Activated B cell treated with CpG ODN at 0.5 μM for 24 hours (primary cell): ENCODE measurements around the gene FRYL. TPM values are rescaled to one million over a fixed set of nuclear protein-coding genes. Genes with fewer than 3 reads are reported as not detected.

Experiments used
- ATAC-seq: fragments of 200-7000 bp; cut with Tn5 transposase; one replicate; pipeline ENCODE4 v1.10.0; 2021; ENCODE audit warnings: low read depth, mild to moderate bottlenecking, moderate library complexity
- CTCF ChIA-PET: fragments of 350-600 bp; sonication (Branson Sonifier 250); formaldehyde crosslinking; loops from one replicate; lab custom pipeline; 2021; ENCODE audit warnings: antibody characterized with exemption; lab: Charles Lee
- POLR2A ChIA-PET: fragments of 350-600 bp; sonication (Branson Sonifier 250); formaldehyde crosslinking; loops from one replicate; lab custom pipeline; 2021; ENCODE audit warnings: antibody characterized with exemption; lab: Charles Lee
- DNase-seq: peaks from one replicate; pipeline ENCODE4 v3.0.0; 2022
- H3K27ac Mint-ChIP-seq: one replicate; pipeline ENCODE4 v1.8.0; 2020; ENCODE audit warnings: mixed read lengths
- H3K27me3 Mint-ChIP-seq: one replicate; pipeline ENCODE4 v1.8.0; 2021; ENCODE audit warnings: mixed read lengths
- H3K36me3 Mint-ChIP-seq: one replicate; pipeline ENCODE4 v1.8.0; 2021; ENCODE audit warnings: low read depth, mixed read lengths
- H3K4me1 Mint-ChIP-seq: one replicate; pipeline ENCODE4 v1.8.0; 2021; ENCODE audit warnings: mixed read lengths
- H3K4me3 Mint-ChIP-seq: one replicate; pipeline ENCODE4 v1.8.0; 2020; ENCODE audit warnings: mild to moderate bottlenecking, mixed read lengths
- H3K9me3 Mint-ChIP-seq: one replicate; pipeline ENCODE4 v1.8.0; 2020; ENCODE audit warnings: mixed read lengths
- intact Hi-C: fragments of 100-400 bp; cut with micrococcal nuclease; formaldehyde crosslinking; loops from one replicate; pipeline ENCODE4 v1.15.1; 2024
- total RNA-seq: library from RNA; stranded (reverse); gene quantifications from 2 replicates; pipeline ENCODE4 v1.2.3, GENCODE V29; 2022
- TF ChIP-seq, protein P1 (sequence below): fragments of 200-600 bp; IDR thresholded peaks from one replicate; pipeline ENCODE4 v1.8.0; 2022; ENCODE audit warnings: antibody characterized with exemption, mild to moderate bottlenecking

Gene FRYL
- total RNA-seq, 1 donor from 2014 or later, result 91.5 TPM

DNA sequence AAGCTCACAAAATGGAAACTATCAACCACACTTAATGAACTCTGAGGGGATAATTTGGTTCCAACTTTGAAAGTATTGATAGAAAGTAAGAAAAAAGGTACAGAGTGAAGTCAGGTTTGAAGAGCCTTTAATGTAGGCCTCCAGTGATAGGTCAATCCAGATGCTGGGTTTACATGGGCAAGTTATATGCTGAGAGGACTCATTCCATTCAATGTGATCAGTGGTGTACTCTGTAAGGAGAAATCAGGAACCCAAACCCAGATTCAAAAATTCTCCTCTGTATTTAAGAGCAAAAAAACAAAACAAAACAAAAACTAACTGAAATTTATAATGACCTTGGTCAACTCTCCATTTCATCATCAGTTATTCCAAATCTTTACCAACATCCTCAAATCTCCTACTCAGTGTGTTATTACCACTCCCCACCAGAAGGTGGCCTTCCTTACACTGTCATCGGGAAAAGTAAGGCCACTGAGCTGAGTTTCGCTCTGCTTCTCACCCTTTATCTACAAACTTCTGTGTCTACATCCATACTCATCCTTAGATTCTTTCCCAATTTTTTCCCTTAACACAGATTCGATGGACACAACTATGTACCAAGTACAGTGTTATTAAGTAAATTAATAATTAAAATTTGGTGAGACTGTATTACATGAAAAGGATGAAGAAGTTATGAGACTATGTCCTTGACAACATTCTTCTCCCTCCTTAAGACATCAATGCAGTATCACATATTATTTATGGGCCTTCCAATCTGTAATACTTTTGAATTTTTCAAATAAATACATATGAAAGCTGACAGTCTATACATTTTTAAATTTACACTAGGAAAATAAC is 201.7 kb downstream of the FRYL start:
- TF ChIP-seq, protein P1, sequence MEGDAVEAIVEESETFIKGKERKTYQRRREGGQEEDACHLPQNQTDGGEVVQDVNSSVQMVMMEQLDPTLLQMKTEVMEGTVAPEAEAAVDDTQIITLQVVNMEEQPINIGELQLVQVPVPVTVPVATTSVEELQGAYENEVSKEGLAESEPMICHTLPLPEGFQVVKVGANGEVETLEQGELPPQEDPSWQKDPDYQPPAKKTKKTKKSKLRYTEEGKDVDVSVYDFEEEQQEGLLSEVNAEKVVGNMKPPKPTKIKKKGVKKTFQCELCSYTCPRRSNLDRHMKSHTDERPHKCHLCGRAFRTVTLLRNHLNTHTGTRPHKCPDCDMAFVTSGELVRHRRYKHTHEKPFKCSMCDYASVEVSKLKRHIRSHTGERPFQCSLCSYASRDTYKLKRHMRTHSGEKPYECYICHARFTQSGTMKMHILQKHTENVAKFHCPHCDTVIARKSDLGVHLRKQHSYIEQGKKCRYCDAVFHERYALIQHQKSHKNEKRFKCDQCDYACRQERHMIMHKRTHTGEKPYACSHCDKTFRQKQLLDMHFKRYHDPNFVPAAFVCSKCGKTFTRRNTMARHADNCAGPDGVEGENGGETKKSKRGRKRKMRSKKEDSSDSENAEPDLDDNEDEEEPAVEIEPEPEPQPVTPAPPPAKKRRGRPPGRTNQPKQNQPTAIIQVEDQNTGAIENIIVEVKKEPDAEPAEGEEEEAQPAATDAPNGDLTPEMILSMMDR, result peak; percentile 34
- Mint-ChIP-seq H3K9me3 (no peaks in the 10 kb centered on the region), H3K4me1 (no peaks in the 10 kb centered on the region), H3K36me3 (peaks cover 57% of the 10 kb centered on the region), H3K4me3 (no peak overlapping the region), H3K27ac (no peak overlapping the region), H3K27me3 (no peaks in the 10 kb centered on the region)
- ATAC-seq (peak; percentile 83), DNase-seq (no peak)
- POLR2A ChIA-PET, result interaction anchor here (1.0 kb wide), 1 partner anchor 328 kb away, joined by 3 read pairs; the partner anchor contains the start of gene OCIAD2
- intact Hi-C loops, result loop anchor here (1.0 kb wide), 4 partner anchors 104 to 385 kb away; partner anchors contain the start of genes OCIAD1 and OCIAD2
- CTCF ChIA-PET, result interaction anchor here (0.6 to 4.0 kb wide), 28 partner anchors 7 to 389 kb away, joined by 3 to 48 read pairs (median 3); partner anchors contain the start of genes FRYL and OCIAD2

DNA sequence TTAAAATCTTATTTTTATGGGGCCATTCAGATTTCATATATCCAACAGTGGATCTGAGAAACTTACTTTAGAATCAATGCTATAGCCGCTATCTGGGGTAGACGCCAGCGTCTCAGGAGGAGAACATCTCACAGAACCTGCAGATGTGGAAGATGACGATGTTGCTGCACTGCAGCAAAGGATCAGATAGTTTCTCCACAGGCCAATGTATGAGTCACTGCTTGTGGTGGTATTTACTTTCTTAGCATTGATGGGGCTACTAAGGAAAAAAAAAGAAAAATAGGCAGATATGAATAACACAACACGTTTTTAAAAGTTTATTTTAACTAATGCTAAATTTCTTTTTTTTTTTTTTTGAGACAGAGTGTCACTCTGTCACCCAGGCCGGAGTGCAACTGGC is 204.1 kb downstream of the FRYL start:
- Mint-ChIP-seq H3K4me1 (no peaks in the 10 kb centered on the region), H3K27ac (no peak overlapping the region), H3K9me3 (no peaks in the 10 kb centered on the region), H3K4me3 (no peak overlapping the region), H3K27me3 (no peaks in the 10 kb centered on the region), H3K36me3 (peaks cover 55% of the 10 kb centered on the region)
- ChIA-PET CTCF (interaction anchor here (4.0 kb wide), 1 partner anchor 385 kb away, joined by 48 read pairs; no protein-coding TSS in a partner anchor), POLR2A (no interaction called here)
- ATAC-seq (no peak), DNase-seq (no peak)
- TF ChIP-seq, protein P1, result no peak
- intact Hi-C loops, result no loop called here

DNA sequence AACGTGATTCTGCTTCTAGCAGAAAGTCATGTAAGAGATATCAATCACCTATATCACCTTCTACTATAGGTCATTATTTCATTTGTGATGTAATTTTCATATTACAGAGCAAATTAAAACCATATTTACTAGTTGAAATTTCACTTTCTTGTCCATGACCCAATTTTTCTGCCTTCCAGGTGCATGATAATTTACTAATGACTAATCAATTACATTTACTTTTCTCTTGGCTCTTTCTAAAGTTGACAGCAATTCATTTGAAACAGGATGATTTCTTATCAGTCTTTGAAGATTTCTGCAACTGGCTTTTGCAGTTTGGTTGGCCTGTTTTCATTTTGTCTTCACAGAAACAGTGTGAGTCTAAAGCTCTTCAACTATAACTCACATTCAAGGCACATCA is 208.6 kb downstream of the FRYL start:
- no peak overlapping the region for H3K27ac Mint-ChIP-seq
- intact Hi-C loops, result no loop called here
- DNase-seq (no peak), ATAC-seq (no peak)
- peaks cover 72% of the 10 kb centered on the region for H3K36me3 Mint-ChIP-seq
- no peaks in the 10 kb centered on the region for H3K4me1 Mint-ChIP-seq
- ChIA-PET CTCF (interaction anchor here (0.6 kb wide), 1 partner anchor 7 kb away, joined by 3 read pairs; no protein-coding TSS in a partner anchor), POLR2A (no interaction called here)
- H3K9me3 Mint-ChIP-seq, result no peaks in the 10 kb centered on the region
- no peaks in the 10 kb centered on the region for H3K27me3 Mint-ChIP-seq
- TF ChIP-seq, protein P1, result no peak
- no peak overlapping the region for H3K4me3 Mint-ChIP-seq

DNA sequence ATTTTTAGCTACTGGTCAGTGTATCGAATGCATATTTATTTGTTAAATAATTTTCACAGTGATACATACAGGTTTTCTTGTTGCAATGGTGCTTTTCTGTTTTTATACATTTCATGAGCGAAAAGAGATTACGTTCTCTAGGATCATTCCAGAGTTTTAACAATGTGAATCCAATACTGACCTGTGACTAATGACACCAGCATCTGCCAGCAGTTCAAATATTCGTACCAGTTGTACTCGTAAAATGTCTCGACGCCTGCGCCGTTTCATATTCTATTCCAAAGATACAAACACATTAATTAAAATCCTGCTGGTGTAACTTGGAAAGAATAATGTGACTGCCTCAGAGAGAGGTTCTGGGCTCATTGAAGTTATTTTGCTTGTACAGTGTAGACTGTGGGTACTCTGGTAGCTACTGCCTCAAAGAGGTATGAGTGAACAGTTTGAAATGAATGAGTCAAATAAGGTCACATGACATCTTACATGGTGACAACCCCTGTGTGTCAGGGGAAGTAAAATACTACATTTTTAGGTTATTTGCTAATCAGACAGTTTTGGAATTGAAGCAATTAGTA is 209.3 kb downstream of the FRYL start:
- no peak overlapping the region for H3K27ac Mint-ChIP-seq
- no peaks in the 10 kb centered on the region for H3K9me3 Mint-ChIP-seq
- H3K36me3 Mint-ChIP-seq, result peaks cover 75% of the 10 kb centered on the region
- ChIA-PET CTCF (interaction anchor here (0.6 to 1.1 kb wide), 2 partner anchors 8 to 9 kb away, joined by 3 read pairs; no protein-coding TSS in a partner anchor), POLR2A (no interaction called here)
- no peak overlapping the region for H3K4me3 Mint-ChIP-seq
- peaks cover 6% of the 10 kb centered on the region for H3K4me1 Mint-ChIP-seq
- no peak for ATAC-seq
- H3K27me3 Mint-ChIP-seq, result no peaks in the 10 kb centered on the region
- no peak for DNase-seq
- intact Hi-C loops, result no loop called here
- TF ChIP-seq, protein P1, result no peak

DNA sequence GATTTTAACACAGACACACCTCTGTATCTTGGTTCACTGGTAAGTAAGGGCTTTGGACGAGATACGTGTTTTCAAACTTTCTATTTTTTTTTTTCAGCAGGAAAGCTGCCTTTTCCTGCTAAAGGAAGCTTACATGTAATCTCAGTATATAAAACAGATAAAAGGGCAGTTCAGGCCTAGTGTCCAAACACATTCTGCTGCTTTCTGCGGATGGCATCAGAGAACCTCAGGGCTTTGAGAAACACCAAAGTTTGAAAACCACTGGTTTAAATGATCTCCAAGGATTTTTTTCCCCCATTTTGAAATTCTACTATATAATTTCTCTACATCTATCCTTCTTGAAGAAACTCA is 214.1 kb downstream of the FRYL start:
- H3K27ac Mint-ChIP-seq, result peak overlapping the region; percentile 69
- no peaks in the 10 kb centered on the region for H3K9me3 Mint-ChIP-seq
- peaks cover 23% of the 10 kb centered on the region for H3K4me1 Mint-ChIP-seq
- H3K27me3 Mint-ChIP-seq, result no peaks in the 10 kb centered on the region
- no peak for ATAC-seq
- intact Hi-C loops, result no loop called here
- POLR2A ChIA-PET, result interaction anchor here (0.8 kb wide), 1 partner anchor 84 kb away, joined by 5 read pairs; no protein-coding TSS in a partner anchor
- TF ChIP-seq, protein P1, result no peak
- CTCF ChIA-PET, result interaction anchor here (1.5 kb wide), 1 partner anchor 13 kb away, joined by 3 read pairs; no protein-coding TSS in a partner anchor
- H3K4me3 Mint-ChIP-seq, result no peak overlapping the region
- no peak for DNase-seq
- peaks cover 67% of the 10 kb centered on the region for H3K36me3 Mint-ChIP-seq
